HepG2 (cell line): ENCODE data around the gene BCAS4. TPM values are rescaled to one million over a fixed set of nuclear protein-coding genes. Genes with fewer than 3 reads are reported as not detected.

ENCODE experiments used
- ETV6 ChIP-seq: sonication (generic); formaldehyde crosslinking; conservative IDR thresholded peaks from 2 replicates; pipeline ENCODE4 v1.4.0; 2020; ENCODE audit warnings: missing genetic modification reagents
- MIER2 ChIP-seq: IDR thresholded peaks from 2 replicates; pipeline ENCODE4 v1.6.1; 2016; ENCODE audit warnings: missing biosample characterization, missing genetic modification reagents
- NCOR1 ChIP-seq: fragments of 200-600 bp; sonication (generic); IDR thresholded peaks from 2 replicates; pipeline ENCODE4 v1.7.0; 2017; ENCODE audit warnings: antibody characterized with exemption, low read length, borderline replicate concordance
- NFYC ChIP-seq: IDR thresholded peaks from 2 replicates; pipeline ENCODE4 v1.6.1; 2016; ENCODE audit warnings: missing genetic modification reagents, missing compliant biosample characterization
- RARA ChIP-seq: IDR thresholded peaks from 2 replicates; pipeline ENCODE4 v1.6.1; 2016; ENCODE audit warnings: missing genetic modification reagents, missing compliant biosample characterization
- RFX1 ChIP-seq: fragments of 450-650 bp; IDR thresholded peaks from 2 replicates; pipeline ENCODE4 v1.6.1; 2017
- ZFP90 ChIP-seq: sonication (generic); formaldehyde crosslinking; IDR thresholded peaks from 2 replicates; pipeline ENCODE4 v1.8.0; 2022; ENCODE audit warnings: missing genetic modification reagents, mild to moderate bottlenecking, inconsistent platforms, borderline replicate concordance
- ZNF670 ChIP-seq: sonication (generic); formaldehyde crosslinking; IDR thresholded peaks from 2 replicates; pipeline ENCODE4 v1.8.0; 2022; ENCODE audit warnings: mild to moderate bottlenecking, missing genetic modification reagents, borderline replicate concordance
- ZNF772 ChIP-seq: sonication (generic); formaldehyde crosslinking; IDR thresholded peaks from 2 replicates; pipeline ENCODE4 v1.5.0; 2020; ENCODE audit warnings: mild to moderate bottlenecking, missing genetic modification reagents
- polyA plus RNA-seq, 8 experiments: library from polyadenylated mRNA; depleted of rRNA in 3 of 8; stranded (reverse) in 7 of 8; unstranded in 1 of 8; fragments of >200 nt; fragmentation: Illumina TruSeq in 4 of 8; extraction: Trizol in 4 of 8; gene quantifications; 2 replicates each; pipeline versions ENCODE4 v1.2.1 to v1.2.3, GENCODE V29; 2011 to 2016; ENCODE audit warnings: low read depth in 4 of 8, missing spikeins in 1 of 8, mixed read lengths in 1 of 8; ENCODE audit not compliant: insufficient read depth in 1 of 8
- total RNA-seq, 5 experiments: library from RNA; depleted of rRNA; stranded (reverse); fragments of >200 nt; fragmentation: Illumina TruSeq; extraction: Trizol; gene quantifications; 2 replicates each; pipeline ENCODE4 v1.2.3, GENCODE V29; 2016; ENCODE audit warnings: low read depth in 1 of 5
- TF ChIP-seq, protein P1 (sequence below): sonication (generic); formaldehyde crosslinking; IDR thresholded peaks from 2 replicates; pipeline ENCODE4 v1.5.0; 2020; ENCODE audit warnings: mild to moderate bottlenecking, missing genetic modification reagents
- TF ChIP-seq, protein P2 (sequence below): sonication (generic); formaldehyde crosslinking; IDR thresholded peaks from 2 replicates; pipeline ENCODE4 v1.5.1; 2020; ENCODE audit warnings: mild to moderate bottlenecking, missing genetic modification reagents, moderate library complexity
- TF ChIP-seq, protein P3 (sequence below): sonication (generic); formaldehyde crosslinking; IDR thresholded peaks from 2 replicates; pipeline ENCODE4; 2020; ENCODE audit warnings: missing genetic modification reagents, mild to moderate bottlenecking, borderline replicate concordance
- TF ChIP-seq, protein P4 (sequence below): sonication (generic); formaldehyde crosslinking; IDR thresholded peaks from 2 replicates; pipeline ENCODE4 v1.9.0; 2022; ENCODE audit warnings: missing genetic modification reagents, mild to moderate bottlenecking, borderline replicate concordance
- TF ChIP-seq, protein P5 (sequence below): sonication (generic); formaldehyde crosslinking; IDR thresholded peaks from 2 replicates; pipeline ENCODE4 v1.4.0; 2020; ENCODE audit warnings: mild to moderate bottlenecking, missing genetic modification reagents

Gene BCAS4
- total and polyA plus RNA-seq, 2 of the 13 experiments (the other 11 are each of a cell fraction or from before 2014, with no cell fraction given) = 7.2 to 8.0 TPM

DNA sequence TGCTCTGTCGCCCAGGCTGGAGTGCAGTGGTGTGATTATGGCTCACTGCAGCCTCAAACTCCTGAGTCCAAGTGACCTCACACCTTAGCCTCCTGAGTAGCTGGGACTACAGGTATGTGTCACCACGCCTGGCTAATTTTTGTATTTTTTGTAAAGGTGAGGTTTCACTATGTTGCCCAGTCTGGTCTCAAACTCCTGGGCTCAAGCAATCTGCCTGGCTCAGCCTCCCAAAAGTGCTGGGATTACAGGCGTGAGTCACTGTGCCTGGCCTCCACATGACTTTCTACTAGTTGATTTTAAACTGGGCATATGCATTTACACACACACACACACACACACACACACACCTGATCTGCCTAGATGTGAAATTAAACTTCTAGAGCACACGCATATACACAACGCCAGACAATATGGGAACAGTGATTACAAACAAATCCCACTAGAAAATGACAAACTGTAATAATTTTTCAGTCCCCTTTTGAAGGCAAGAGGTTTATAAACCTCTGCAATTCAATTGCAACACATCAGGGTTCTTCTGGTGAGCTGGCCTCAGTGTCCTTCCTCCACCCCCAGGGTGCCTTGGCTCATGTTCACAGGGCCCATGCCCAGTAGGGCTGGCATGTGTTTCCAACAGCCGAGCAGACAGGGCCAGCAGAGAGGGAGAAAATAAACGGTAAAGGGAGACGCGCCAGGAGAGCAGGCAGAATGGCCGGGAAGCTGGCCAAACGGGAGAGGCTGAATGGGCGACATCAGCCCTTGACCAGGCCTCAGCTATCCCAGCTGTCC is 32.2 kb upstream of the BCAS4 start (continued):
- TF ChIP-seq, protein P1, sequence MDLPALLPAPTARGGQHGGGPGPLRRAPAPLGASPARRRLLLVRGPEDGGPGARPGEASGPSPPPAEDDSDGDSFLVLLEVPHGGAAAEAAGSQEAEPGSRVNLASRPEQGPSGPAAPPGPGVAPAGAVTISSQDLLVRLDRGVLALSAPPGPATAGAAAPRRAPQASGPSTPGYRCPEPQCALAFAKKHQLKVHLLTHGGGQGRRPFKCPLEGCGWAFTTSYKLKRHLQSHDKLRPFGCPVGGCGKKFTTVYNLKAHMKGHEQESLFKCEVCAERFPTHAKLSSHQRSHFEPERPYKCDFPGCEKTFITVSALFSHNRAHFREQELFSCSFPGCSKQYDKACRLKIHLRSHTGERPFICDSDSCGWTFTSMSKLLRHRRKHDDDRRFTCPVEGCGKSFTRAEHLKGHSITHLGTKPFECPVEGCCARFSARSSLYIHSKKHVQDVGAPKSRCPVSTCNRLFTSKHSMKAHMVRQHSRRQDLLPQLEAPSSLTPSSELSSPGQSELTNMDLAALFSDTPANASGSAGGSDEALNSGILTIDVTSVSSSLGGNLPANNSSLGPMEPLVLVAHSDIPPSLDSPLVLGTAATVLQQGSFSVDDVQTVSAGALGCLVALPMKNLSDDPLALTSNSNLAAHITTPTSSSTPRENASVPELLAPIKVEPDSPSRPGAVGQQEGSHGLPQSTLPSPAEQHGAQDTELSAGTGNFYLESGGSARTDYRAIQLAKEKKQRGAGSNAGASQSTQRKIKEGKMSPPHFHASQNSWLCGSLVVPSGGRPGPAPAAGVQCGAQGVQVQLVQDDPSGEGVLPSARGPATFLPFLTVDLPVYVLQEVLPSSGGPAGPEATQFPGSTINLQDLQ (CRISPR knock-in tag) = no peak
- TF ChIP-seq ZNF670 (no peak), ZNF772 (CRISPR knock-in tag) (0 out of 2 replicates have a peak, but pooled peaks have one; percentile 6), RARA (peak; percentile 15; the same call in 1 of the 2 replicates), MIER2 (CRISPR knock-in tag) (no peak), NCOR1 (no peak), NFYC (no peak), RFX1 (no peak), ZFP90 (CRISPR knock-in tag) (no peak), ETV6 (CRISPR knock-in tag) (0 out of 2 replicates have a peak, but pooled peaks have one; percentile 29)
- TF ChIP-seq, protein P2, sequence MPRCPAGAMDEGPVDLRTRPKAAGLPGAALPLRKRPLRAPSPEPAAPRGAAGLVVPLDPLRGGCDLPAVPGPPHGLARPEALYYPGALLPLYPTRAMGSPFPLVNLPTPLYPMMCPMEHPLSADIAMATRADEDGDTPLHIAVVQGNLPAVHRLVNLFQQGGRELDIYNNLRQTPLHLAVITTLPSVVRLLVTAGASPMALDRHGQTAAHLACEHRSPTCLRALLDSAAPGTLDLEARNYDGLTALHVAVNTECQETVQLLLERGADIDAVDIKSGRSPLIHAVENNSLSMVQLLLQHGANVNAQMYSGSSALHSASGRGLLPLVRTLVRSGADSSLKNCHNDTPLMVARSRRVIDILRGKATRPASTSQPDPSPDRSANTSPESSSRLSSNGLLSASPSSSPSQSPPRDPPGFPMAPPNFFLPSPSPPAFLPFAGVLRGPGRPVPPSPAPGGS (CRISPR knock-in tag) = no peak
- TF ChIP-seq, protein P3, sequence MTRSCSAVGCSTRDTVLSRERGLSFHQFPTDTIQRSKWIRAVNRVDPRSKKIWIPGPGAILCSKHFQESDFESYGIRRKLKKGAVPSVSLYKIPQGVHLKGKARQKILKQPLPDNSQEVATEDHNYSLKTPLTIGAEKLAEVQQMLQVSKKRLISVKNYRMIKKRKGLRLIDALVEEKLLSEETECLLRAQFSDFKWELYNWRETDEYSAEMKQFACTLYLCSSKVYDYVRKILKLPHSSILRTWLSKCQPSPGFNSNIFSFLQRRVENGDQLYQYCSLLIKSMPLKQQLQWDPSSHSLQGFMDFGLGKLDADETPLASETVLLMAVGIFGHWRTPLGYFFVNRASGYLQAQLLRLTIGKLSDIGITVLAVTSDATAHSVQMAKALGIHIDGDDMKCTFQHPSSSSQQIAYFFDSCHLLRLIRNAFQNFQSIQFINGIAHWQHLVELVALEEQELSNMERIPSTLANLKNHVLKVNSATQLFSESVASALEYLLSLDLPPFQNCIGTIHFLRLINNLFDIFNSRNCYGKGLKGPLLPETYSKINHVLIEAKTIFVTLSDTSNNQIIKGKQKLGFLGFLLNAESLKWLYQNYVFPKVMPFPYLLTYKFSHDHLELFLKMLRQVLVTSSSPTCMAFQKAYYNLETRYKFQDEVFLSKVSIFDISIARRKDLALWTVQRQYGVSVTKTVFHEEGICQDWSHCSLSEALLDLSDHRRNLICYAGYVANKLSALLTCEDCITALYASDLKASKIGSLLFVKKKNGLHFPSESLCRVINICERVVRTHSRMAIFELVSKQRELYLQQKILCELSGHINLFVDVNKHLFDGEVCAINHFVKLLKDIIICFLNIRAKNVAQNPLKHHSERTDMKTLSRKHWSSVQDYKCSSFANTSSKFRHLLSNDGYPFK = peak; percentile 31; the same call in 1 of the 2 replicates
- TF ChIP-seq, protein P4, sequence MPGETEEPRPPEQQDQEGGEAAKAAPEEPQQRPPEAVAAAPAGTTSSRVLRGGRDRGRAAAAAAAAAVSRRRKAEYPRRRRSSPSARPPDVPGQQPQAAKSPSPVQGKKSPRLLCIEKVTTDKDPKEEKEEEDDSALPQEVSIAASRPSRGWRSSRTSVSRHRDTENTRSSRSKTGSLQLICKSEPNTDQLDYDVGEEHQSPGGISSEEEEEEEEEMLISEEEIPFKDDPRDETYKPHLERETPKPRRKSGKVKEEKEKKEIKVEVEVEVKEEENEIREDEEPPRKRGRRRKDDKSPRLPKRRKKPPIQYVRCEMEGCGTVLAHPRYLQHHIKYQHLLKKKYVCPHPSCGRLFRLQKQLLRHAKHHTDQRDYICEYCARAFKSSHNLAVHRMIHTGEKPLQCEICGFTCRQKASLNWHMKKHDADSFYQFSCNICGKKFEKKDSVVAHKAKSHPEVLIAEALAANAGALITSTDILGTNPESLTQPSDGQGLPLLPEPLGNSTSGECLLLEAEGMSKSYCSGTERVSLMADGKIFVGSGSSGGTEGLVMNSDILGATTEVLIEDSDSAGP (CRISPR knock-in tag) = peak; percentile 13; the same call in 1 of the 2 replicates
- TF ChIP-seq, protein P5, sequence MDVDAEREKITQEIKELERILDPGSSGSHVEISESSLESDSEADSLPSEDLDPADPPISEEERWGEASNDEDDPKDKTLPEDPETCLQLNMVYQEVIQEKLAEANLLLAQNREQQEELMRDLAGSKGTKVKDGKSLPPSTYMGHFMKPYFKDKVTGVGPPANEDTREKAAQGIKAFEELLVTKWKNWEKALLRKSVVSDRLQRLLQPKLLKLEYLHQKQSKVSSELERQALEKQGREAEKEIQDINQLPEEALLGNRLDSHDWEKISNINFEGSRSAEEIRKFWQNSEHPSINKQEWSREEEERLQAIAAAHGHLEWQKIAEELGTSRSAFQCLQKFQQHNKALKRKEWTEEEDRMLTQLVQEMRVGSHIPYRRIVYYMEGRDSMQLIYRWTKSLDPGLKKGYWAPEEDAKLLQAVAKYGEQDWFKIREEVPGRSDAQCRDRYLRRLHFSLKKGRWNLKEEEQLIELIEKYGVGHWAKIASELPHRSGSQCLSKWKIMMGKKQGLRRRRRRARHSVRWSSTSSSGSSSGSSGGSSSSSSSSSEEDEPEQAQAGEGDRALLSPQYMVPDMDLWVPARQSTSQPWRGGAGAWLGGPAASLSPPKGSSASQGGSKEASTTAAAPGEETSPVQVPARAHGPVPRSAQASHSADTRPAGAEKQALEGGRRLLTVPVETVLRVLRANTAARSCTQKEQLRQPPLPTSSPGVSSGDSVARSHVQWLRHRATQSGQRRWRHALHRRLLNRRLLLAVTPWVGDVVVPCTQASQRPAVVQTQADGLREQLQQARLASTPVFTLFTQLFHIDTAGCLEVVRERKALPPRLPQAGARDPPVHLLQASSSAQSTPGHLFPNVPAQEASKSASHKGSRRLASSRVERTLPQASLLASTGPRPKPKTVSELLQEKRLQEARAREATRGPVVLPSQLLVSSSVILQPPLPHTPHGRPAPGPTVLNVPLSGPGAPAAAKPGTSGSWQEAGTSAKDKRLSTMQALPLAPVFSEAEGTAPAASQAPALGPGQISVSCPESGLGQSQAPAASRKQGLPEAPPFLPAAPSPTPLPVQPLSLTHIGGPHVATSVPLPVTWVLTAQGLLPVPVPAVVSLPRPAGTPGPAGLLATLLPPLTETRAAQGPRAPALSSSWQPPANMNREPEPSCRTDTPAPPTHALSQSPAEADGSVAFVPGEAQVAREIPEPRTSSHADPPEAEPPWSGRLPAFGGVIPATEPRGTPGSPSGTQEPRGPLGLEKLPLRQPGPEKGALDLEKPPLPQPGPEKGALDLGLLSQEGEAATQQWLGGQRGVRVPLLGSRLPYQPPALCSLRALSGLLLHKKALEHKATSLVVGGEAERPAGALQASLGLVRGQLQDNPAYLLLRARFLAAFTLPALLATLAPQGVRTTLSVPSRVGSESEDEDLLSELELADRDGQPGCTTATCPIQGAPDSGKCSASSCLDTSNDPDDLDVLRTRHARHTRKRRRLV (CRISPR knock-in tag) = 0 out of 2 replicates have a peak, but pooled peaks have one; percentile 15
